IMR-90 (cell line): ENCODE data around the gene TMEM120A. TPM values are rescaled to one million over a fixed set of nuclear protein-coding genes. Genes with fewer than 3 reads are reported as not detected.

Experiments used
- ATAC-seq: fragments of 200-7000 bp; cut with Tn5 transposase; 2 replicates; pipeline ENCODE4 v1.9.1; 2020; ENCODE audit warnings: low read depth, mild to moderate bottlenecking, moderate library complexity
- BruUV-seq: library from RNA; stranded (reverse); fragments of 400-500 nt; replicated peaks from 2 replicates; lab custom pipeline; 2021; lab: Mats Ljungman, UMichigan
- CTCF ChIA-PET: fragments of 300-600 bp; formaldehyde crosslinking; extraction: SDS; loops from one replicate; lab custom pipeline; 2021; ENCODE audit warnings: antibody characterized with exemption; lab: Yijun Ruan, JAX
- POLR2A ChIA-PET: fragments of 300-600 bp; sonication (Branson Sonifier 250); formaldehyde crosslinking; loops from one replicate; lab custom pipeline; 2022; ENCODE audit warnings: antibody characterized with exemption; ENCODE audit not compliant: unreplicated experiment; lab: Charles Lee
- DNase-seq: peaks from one replicate; pipeline ENCODE4 v3.0.0; 2013
- H2AFZ ChIP-seq: replicated peaks from 2 replicates; pipeline ENCODE3; 2013; ENCODE audit warnings: low read length, mild to moderate bottlenecking; ENCODE audit not compliant: poor library complexity
- H2AK5ac ChIP-seq: 2 replicates; pipeline ENCODE4 v1.6.1; 2013; ENCODE audit warnings: low read depth, low read length, inconsistent platforms
- H2AK9ac ChIP-seq: replicated peaks from 2 replicates; pipeline ENCODE3; 2013; ENCODE audit warnings: mild to moderate bottlenecking, low read depth, low read length, moderate library complexity; ENCODE audit not compliant: poor library complexity
- H2BK120ac ChIP-seq: 2 replicates; pipeline ENCODE4 v1.6.1; 2013; ENCODE audit warnings: low read depth, low read length, inconsistent platforms
- H2BK15ac ChIP-seq: 3 replicates; pipeline ENCODE4 v1.6.1; 2013; ENCODE audit warnings: low read depth, low read length, inconsistent platforms
- H2BK20ac ChIP-seq: 2 replicates; pipeline ENCODE4 v1.6.1; 2013; ENCODE audit warnings: low read depth, mild to moderate bottlenecking, inconsistent platforms, low read length, moderate library complexity
- H2BK5ac ChIP-seq: 2 replicates; pipeline ENCODE4 v1.6.1; 2013; ENCODE audit warnings: mild to moderate bottlenecking, low read depth, low read length, inconsistent platforms; ENCODE audit not compliant: poor library complexity, severe bottlenecking
- H3K14ac ChIP-seq: replicated peaks from 2 replicates; pipeline ENCODE4 v1.6.1; 2013; ENCODE audit warnings: low read depth, low read length, inconsistent platforms
- H3K18ac ChIP-seq: 2 replicates; pipeline ENCODE4 v1.6.1; 2013; ENCODE audit warnings: low read depth, low read length, control low read depth
- H3K23ac ChIP-seq: 2 replicates; pipeline ENCODE4 v1.6.1; 2013; ENCODE audit warnings: low read depth, low read length, inconsistent platforms
- H3K27ac ChIP-seq: 2 replicates; pipeline ENCODE4 v1.5.1; 2013; ENCODE audit warnings: mild to moderate bottlenecking, control low read depth, low read length; ENCODE audit not compliant: insufficient read depth
- H3K27me3 ChIP-seq: 2 replicates; pipeline ENCODE4 v1.6.1; 2013; ENCODE audit warnings: low read length; ENCODE audit not compliant: control insufficient read depth, insufficient read depth
- H3K36me3 ChIP-seq: 2 replicates; pipeline ENCODE4 v1.6.1; 2013; ENCODE audit warnings: low read length, mixed read lengths; ENCODE audit not compliant: control insufficient read depth, insufficient read depth
- H3K4ac ChIP-seq: 2 replicates; pipeline ENCODE4 v1.6.1; 2013; ENCODE audit warnings: low read depth, low read length, inconsistent platforms
- H3K4me1 ChIP-seq: 2 replicates; pipeline ENCODE4 v1.6.1; 2013; ENCODE audit warnings: low read length, mixed read lengths; ENCODE audit not compliant: control insufficient read depth, insufficient read depth
- H3K4me2 ChIP-seq: 2 replicates; pipeline ENCODE4 v1.6.1; 2013; ENCODE audit warnings: low read depth, mild to moderate bottlenecking, control low read depth, low read length, moderate library complexity
- H3K4me3 ChIP-seq: 2 replicates; pipeline ENCODE4 v1.5.1; 2013; ENCODE audit warnings: low read depth, mild to moderate bottlenecking, control low read depth, low read length, moderate library complexity; ENCODE audit not compliant: insufficient read depth
- H3K56ac ChIP-seq: 2 replicates; pipeline ENCODE4 v1.6.1; 2013; ENCODE audit warnings: low read length, inconsistent platforms; ENCODE audit not compliant: insufficient read depth; ENCODE audit errors: extremely low read depth
- H3K79me1 ChIP-seq, 2 experiments: 2 replicates each; pipeline ENCODE4 v1.6.1; 2013; ENCODE audit warnings: low read length in 2 of 2, inconsistent platforms in 1 of 2, low read depth in 1 of 2
- H3K9ac ChIP-seq: 2 replicates; pipeline ENCODE4 v1.6.1; 2013; ENCODE audit warnings: low read depth, low read length, control low read depth
- H3K9me1 ChIP-seq: 2 replicates; pipeline ENCODE4 v1.6.1; 2013; ENCODE audit warnings: low read length, inconsistent platforms; ENCODE audit not compliant: insufficient read depth
- H3K9me3 ChIP-seq: 2 replicates; pipeline ENCODE4 v1.6.1; 2013; ENCODE audit warnings: low read length; ENCODE audit not compliant: control insufficient read depth, insufficient read depth
- H4K20me1 ChIP-seq: 2 replicates; pipeline ENCODE4 v1.6.1; 2013; ENCODE audit warnings: low read length, inconsistent platforms; ENCODE audit not compliant: insufficient read depth
- H4K5ac ChIP-seq: 2 replicates; pipeline ENCODE4 v1.6.1; 2013; ENCODE audit warnings: mild to moderate bottlenecking, low read depth, low read length, control low read depth
- H4K8ac ChIP-seq, 2 experiments: 2 replicates each; pipeline ENCODE4 v1.6.1; 2013; ENCODE audit warnings: low read depth in 2 of 2, low read length in 2 of 2, control low read depth in 1 of 2, inconsistent platforms in 1 of 2
- H4K91ac ChIP-seq: 2 replicates; pipeline ENCODE4 v1.6.1; 2013; ENCODE audit warnings: low read depth, low read length, inconsistent platforms; ENCODE audit not compliant: insufficient read depth
- BHLHE40 ChIP-seq: fragments of 150-350 bp; IDR thresholded peaks from 2 replicates; pipeline ENCODE4 v1.6.1; 2016; ENCODE audit warnings: mild to moderate bottlenecking, low read depth, low read length
- CEBPB ChIP-seq: IDR thresholded peaks from 2 replicates; pipeline ENCODE4 v1.6.1; 2012; ENCODE audit warnings: low read depth, low read length, improper control_type of control experiment
- CHD1 ChIP-seq: IDR thresholded peaks from 2 replicates; pipeline ENCODE4 v1.6.1; 2012; ENCODE audit warnings: low read depth, low read length, improper control_type of control experiment
- CTCF ChIP-seq: conservative IDR thresholded peaks from 2 replicates; pipeline ENCODE4 v1.5.1; 2012; ENCODE audit warnings: mild to moderate bottlenecking, low read depth, low read length, improper control_type of control experiment
- ELK1 ChIP-seq: fragments of 150-350 bp; IDR thresholded peaks from 2 replicates; pipeline ENCODE4 v1.6.1; 2016; ENCODE audit warnings: low read depth, mild to moderate bottlenecking, low read length, moderate library complexity, borderline replicate concordance
- FOS ChIP-seq: fragments of 150-350 bp; IDR thresholded peaks from 2 replicates; pipeline ENCODE4 v1.6.1; 2016; ENCODE audit warnings: low read depth, low read length
- MAZ ChIP-seq: IDR thresholded peaks from 2 replicates; pipeline ENCODE4 v1.6.1; 2012; ENCODE audit warnings: low read depth, mild to moderate bottlenecking, low read length, improper control_type of control experiment, moderate library complexity, borderline replicate concordance
- MXI1 ChIP-seq: IDR thresholded peaks from 2 replicates; pipeline ENCODE4 v1.6.1; 2012; ENCODE audit warnings: low read depth, mild to moderate bottlenecking, low read length, moderate library complexity, borderline replicate concordance
- NFE2L2 ChIP-seq: fragments of 150-350 bp; IDR thresholded peaks from 2 replicates; pipeline ENCODE4 v1.6.1; 2016; ENCODE audit warnings: low read depth, mild to moderate bottlenecking, low read length
- RAD21 ChIP-seq: IDR thresholded peaks from 2 replicates; pipeline ENCODE4 v1.6.1; 2012; ENCODE audit warnings: low read length, improper control_type of control experiment
- RCOR1 ChIP-seq: IDR thresholded peaks from 2 replicates; pipeline ENCODE4 v1.6.1; 2012; ENCODE audit warnings: mild to moderate bottlenecking, low read length, improper control_type of control experiment; ENCODE audit not compliant: insufficient replicate concordance
- RFX5 ChIP-seq: IDR thresholded peaks from 2 replicates; pipeline ENCODE4 v1.8.0; 2012; ENCODE audit warnings: low read depth, mild to moderate bottlenecking, low read length, moderate library complexity
- SMC3 ChIP-seq: fragments of 150-350 bp; IDR thresholded peaks from 2 replicates; pipeline ENCODE4 v1.6.1; 2016; ENCODE audit warnings: low read depth, mild to moderate bottlenecking, antibody characterized with exemption, low read length, moderate library complexity
- USF2 ChIP-seq: fragments of 150-350 bp; IDR thresholded peaks from 2 replicates; pipeline ENCODE4 v1.6.1; 2017; ENCODE audit warnings: mild to moderate bottlenecking, antibody characterized with exemption, low read length, low read depth
- WGBS, 2 experiments: methylation state at CpG; one replicate each; pipeline versions ENCODE4 v1.1.5 to v1.1.7; 2013; ENCODE audit warnings: missing lambda C conversion rate in 2 of 2; ENCODE audit not compliant: insufficient read length in 1 of 2; ENCODE audit errors: extremely low coverage in 2 of 2; 5-methylcytosine and 5-hydroxymethylcytosine counted together
- dilution Hi-C: fragments of 300-500 bp; cut with HindIII; formaldehyde crosslinking; loops from one replicate; pipeline ENCODE4 v1.14.3; 2018; ENCODE audit warnings: low sequenced_read_pairs; ENCODE audit not compliant: unreplicated experiment
- in situ Hi-C: fragments of 300-500 bp; cut with MboI; formaldehyde crosslinking; loops from 3 replicates; pipeline ENCODE4 v1.14.3; 2019; ENCODE audit warnings: low sequenced_read_pairs, inconsistent platforms, mixed read lengths
- intact Hi-C: fragments of 100-400 bp; cut with micrococcal nuclease; formaldehyde crosslinking; loops from 2 replicates; pipeline ENCODE4 v1.10.0; 2022
- polyA plus RNA-seq, 3 experiments: library from polyadenylated mRNA; depleted of rRNA; stranded (reverse); fragments of >200 nt; gene quantifications; 2 replicates each; pipeline ENCODE4 v1.2.3, GENCODE V29; 2012; ENCODE audit warnings: low replicate concordance in 1 of 3
- total RNA-seq: library from RNA; depleted of rRNA; stranded (reverse); fragments of >200 nt; gene quantifications from 2 replicates; pipeline ENCODE4 v1.2.3, GENCODE V29; 2012

TMEM120A gene
- total and polyA plus RNA-seq, 2 of the 4 experiments (the other 2 are of a cell fraction): 32.1 to 39.3 TPM

GRCh38 chr7:75983471-75984129, 10.8 kb downstream of the TMEM120A start:
- Histone ChIP-seq H2AK5ac (no peak overlapping the region), H3K18ac (no peak overlapping the region), H2BK15ac (no peak overlapping the region), H4K8ac (no peak overlapping the region), H3K56ac (no peak overlapping the region), H3K27ac (no peak overlapping the region), H2BK5ac (no peak overlapping the region), H3K23ac (no peak overlapping the region), H2BK20ac (no peak overlapping the region), H3K36me3 (peaks cover 77% of the 10 kb centered on the region), H2AK9ac (peak overlapping the region; percentile 42), H3K79me1 (no peaks in the 10 kb centered on the region), H2AFZ (no peak overlapping the region), H3K4me3 (no peak overlapping the region), H3K27me3 (no peaks in the 10 kb centered on the region), H2BK120ac (no peak overlapping the region), H3K4me1 (no peaks in the 10 kb centered on the region), H3K4ac (no peak overlapping the region), H3K9ac (no peak overlapping the region), H4K20me1 (peaks cover 4% of the 10 kb centered on the region), H3K4me2 (no peak overlapping the region), H3K9me1 (no peaks in the 10 kb centered on the region), H4K91ac (no peak overlapping the region), H3K9me3 (no peaks in the 10 kb centered on the region), H4K5ac (no peak overlapping the region), H3K14ac (no peak overlapping the region)
- ATAC-seq: no peak
- TF ChIP-seq MAZ (no peak), NFE2L2 (no peak), USF2 (no peak), ELK1 (no peak), SMC3 (no peak), MXI1 (no peak), RFX5 (no peak), CHD1 (no peak), CEBPB (no peak), BHLHE40 (no peak), RAD21 (no peak), FOS (no peak), RCOR1 (no peak), CTCF (no peak)
- ChIA-PET POLR2A (no interaction called here), CTCF (no interaction called here)
- 95% methylated on average over 13 of the region's 26 CpGs; no CpG with 5 or more reads in 1 of the 2 experiments for WGBS, 2 experiments
- dilution Hi-C loops: no loop called here
- in situ Hi-C loops: no loop called here
- intact Hi-C loops: no loop called here
- DNase-seq: no peak
- BruUV-seq: no TSS peak
